Stimulated activated CD4-positive, alpha-beta T cell treated with anti-CD3 and anti-CD28 coated beads, Interleukin-12 subunit alpha, Interleukin-12 subunit beta, amount 100 ng/mL, for 4 hours (primary cell): ENCODE measurements around the gene ATF7IP2.

ENCODE experiments used
- DNase-seq: peaks from one replicate; pipeline ENCODE4 v3.0.0-alpha.2; 2020

Gene ATF7IP2

DNA sequence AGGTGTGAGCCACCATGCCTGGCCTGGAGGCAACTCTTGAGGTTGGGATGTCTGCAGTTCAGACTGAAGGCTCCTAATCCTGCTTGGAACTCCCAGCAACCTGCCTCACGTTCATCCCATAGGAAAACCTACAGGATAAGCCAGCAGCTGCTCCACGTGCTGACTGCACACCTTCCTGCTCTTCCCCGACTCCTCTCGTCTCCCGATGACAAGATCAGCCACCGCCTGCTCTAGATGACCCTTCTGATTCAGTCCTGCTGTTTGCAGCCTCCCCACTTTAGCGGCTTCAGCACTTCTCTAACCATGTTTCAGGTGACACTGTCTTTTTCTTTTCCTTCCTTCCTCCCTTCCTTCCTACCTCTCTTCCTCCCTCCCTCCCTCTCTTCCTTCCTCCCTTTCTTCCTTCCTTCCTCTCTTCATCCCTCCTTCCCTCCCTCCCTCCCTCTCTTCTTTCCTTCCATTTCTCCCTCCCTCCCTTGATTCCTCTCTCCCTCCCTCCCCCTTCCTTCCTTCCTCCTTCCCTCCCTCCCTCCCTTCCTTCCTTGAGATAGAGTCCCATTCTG is 132.7 kb downstream of the ATF7IP2 start:
- no peak for DNase-seq

DNA sequence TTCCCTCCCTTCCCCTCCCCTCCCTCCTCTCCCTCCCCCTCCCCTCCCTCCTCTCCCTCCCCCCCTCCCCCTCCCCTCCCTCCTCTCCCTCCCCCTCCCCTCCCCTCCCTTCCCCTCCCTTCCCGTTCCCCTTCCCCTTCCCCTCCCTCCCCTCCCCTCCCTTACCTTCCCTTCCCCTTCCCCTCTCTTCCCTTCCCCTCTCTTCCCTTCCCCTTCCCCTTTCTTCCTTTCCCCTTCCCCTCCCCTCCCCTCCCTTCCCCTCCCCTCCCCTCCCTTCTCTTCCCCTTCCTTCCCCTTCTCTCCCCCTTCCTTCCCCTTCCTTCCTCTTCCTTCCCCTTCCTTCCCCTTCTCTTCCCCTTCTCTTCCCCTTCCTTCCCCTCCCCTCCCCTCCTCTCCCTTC is 133.4 kb downstream of the ATF7IP2 start:
- DNase-seq: no peak

DNA sequence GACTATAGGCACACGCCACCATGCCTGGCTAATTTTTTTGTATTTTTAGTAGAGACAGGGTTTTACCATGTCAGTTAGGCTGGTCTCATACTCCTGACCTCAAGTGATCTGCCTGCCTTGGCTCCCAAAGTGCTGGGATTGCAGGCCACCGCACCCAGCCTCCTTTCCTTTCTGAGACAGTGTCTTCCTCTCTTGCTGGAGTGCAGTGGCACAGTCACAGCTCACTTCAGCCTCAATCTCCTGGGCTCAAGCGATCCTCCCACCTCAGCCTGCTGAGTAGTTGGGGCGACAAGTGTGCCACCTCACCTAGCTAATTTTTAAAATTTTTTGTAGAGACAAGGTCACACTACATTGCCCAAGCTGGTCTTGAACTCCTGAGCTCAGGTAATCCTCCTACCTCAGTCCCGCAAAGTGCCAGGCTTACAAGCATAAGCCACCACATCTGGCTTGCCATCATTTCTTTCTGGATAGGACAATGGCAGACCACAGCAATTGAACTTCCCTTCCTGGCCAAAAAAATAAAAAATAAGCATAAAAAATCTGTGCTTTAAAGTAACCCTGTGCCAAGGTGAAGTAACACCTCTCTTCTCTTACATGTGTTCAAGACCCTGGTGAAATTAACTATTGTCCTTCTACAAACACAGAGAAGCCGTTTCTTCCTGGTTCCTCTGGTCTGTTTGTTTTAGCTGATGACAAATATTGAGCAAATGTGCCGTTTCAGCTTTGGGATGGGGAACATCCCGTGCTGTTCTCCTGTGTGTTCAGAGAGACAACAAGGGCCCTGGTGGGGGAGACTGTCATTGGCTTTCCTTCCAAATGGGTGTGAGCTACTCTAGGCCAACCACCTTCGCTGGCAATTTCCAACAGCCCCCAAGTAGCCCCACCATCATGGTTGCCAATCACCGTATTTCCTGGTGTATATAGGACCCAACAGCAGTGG is 134.3 kb downstream of the ATF7IP2 start:
- DNase-seq: no peak

DNA sequence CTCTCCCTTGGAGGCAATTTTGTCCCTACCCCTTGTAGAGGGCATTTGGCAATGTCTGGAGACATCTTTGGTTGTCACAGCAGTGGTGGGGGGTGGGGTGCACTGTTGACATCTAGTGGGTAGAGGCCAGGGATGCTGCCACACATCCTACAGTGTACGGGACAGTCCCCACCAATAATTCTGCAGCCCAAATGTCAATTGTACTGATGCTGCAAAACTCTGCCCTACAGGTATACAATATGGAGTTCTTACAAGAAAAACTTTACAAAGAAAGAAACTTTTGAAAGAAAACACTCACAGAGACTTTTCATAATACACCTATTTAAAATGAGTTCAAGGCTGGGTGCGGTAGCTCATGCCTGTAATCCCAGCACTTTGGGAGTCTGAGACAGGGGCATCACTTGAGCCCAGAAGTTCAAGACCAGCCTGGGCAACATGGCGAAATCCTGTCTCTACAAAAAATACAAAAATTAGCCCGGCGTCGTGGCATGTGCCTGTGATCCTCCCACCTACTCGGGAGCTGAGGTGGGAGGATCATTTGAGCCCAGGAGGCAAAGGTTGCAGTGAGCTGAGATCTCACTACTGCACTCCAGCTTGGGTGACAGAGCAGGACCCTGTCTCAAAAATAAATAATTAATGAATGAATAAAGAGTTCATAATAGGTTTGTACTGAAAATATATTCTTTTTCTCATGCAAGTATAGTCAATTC is 135.2 kb downstream of the ATF7IP2 start:
- DNase-seq: no peak

DNA sequence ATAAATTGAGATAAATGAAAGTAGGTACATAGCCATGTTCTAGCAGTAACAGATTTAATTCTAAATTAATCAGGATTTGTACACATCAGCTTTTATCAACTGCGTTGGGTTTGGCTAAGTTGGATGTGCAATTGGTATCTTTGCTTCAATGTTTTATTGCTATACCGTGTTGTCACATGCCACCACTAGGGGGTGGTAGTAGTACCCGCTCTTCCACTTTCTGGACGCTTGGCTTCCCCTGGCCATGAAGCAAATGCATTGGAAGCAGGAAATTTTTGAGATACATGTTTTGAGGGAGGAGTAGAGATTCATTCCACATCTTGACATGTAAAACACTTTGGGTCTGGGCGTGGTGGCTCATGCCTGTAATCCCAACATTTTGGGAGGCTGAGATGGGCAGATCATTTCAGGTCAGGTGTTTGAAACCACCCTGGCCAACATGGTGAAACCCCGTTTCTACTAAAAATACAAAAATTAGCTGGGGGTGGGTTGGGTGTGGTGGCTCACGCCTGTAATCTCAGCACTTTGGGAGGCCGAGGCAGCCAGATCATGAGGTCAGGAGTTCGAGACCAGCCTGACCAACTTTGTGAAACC is 135.9 kb downstream of the ATF7IP2 start:
- peak; percentile 13 for DNase-seq

DNA sequence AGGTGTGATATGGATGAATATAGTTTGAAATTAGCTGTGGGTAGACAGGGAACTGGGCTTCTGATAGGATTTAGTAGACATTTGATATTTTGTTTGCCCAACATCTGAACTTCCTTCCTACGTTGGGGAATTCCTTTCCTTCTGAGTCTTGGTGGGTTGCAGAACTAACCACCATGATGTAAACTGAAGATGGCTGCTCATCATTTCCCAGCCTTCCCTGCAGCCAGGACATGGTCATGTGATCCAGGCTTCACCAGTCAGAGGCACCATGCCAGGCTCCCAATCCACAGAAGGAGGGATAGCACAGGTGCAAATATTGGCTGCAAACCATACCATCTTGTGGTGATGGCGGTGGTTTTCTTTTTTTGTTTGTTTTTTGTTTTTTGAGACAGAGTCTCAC is 137.1 kb downstream of the ATF7IP2 start:
- DNase-seq: no peak

DNA sequence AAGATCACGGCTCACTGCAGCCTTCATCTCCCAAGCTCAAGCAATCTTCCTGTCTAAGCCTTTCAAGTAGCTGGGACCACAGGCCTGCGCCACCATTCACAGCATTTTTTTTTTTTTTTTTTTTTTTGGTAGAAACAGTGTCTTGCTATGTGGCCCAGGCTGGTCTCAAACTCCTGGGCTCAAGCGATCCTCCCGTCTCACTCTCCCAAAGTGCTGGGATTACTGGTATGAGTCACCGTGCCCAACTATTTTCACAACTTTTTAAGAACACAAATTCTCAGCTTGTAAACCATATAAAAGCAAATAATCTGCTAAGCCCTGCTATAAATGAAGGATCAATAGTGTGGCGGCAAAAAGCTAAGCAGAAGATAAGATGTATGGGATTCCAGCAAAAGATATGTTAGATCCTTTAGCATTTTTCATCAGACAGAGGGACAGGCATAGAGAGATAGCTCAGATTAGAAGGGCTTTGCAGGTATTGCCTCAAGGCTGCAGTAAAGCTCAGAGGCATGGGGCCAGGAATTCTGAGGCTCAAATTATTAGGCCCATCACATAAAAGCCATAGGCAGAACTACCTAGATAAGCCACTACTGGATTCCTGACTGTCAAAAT is 139.5 kb downstream of the ATF7IP2 start:
- DNase-seq: no peak

DNA sequence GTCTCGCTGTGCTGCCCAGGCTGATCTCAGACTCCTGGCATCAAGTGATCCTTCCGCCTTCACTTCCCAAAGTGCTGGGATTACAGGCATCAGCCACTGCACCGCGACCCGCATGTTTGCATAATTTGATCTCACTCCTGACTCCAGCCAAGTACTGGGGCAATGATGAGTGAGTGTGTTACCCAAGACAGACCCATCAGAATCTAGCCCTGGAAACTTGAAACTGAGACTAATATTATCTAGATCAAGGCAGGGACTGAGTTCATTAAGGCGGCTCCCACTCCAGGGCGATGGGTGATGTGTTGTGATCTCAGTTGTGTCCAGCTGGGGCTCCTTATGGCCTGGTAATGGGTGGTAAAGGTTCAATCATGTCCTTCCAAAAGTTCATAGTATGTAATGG is 141.1 kb downstream of the ATF7IP2 start:
- no peak for DNase-seq

DNA sequence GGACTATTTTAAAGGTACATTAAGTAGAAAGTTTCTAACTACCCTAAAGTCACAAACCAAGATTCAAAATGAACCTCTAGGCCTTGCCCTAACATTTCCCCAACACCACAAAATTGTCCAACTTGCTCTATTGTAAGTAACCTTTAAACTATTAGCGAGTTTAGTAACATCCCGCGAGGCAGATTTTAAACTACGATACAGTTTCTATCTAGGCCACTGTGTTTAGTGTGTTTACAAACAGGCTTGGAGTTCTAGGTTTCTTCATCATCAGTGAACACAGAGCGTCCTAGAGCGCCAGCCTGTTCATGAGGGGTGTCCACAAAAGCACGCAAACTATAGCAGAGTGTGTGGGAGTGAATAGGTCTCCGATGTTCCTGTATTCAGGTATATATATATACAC is 142.8 kb downstream of the ATF7IP2 start:
- no peak for DNase-seq

DNA sequence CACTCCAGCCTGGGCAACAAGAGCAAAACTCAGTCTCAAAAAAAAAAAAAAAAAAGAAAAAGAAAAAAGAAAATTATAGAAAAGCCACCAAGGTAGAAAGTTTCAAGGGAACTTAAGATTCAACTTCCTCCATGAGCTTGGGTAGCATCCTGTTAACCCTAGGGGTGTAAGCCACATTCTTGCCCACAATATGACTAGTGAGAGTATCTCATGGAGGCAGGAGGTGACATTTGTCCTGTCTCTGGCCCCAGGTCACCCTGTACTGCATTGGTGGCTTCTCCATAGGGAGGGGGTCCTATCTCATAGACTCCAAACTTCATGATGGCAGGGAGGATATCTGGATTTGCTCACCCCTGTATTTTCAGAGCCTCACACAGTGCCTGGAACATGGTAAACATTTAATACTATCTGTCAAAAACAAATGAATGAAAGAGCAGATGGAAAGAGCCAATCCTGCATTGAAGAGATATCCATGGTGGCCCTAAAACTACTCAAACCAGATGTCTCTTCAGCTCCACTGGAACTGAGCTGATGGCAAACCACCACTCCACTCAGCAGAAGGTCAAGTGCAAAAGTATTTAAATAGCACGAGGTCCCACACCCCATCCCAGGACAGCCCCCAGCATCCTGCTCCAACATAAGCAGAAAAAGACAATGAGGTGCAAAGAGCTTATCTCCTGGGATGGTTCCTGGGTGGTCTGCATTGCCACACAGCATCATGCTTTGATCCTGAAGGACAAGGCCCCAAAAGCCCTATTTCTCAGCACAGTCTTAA is 144.2 kb downstream of the ATF7IP2 start:
- DNase-seq: no peak

DNA sequence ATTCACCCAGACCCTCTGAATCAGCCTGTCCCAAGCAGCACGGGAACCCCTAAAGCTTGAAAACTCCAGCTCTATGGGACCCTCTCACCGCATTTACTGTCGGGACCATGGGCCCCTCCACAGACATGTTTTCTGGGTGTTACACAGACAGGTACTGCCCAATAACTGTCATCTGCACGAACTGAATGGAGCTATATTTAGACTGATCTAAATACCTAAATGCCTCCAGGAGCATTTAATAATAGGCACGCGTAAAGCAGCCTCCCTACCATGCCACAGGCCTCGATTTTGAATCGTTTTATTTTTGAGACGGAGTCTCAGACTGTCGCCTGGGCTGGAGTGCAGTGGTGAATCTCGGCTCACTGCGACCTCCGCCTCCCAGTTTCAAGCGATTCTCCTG is 144.8 kb downstream of the ATF7IP2 start:
- no peak for DNase-seq

DNA sequence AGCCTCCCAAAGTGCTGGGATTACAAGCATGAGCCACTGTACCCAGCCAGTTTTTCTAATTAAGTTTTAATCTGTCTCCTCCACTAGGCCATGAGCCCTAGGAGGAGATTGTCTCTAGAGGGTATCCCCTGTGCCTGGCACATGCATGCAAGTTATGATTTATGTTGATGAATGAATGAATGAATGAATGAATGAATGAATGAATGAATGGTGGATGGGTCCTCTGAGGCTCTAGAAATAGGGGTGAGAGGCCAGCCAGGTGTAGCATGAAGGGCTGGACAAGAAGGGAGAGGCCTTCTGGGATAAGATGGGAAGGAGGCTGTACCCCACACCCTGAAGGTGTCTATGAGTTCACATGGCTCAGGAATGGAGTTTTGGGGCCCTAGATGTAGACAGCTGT is 145.7 kb downstream of the ATF7IP2 start:
- no peak for DNase-seq
